Right lobe of liver (tissue), 6 donors: Measurements from ENCODE around the gene ALG12. TPM values are rescaled to one million over a fixed set of nuclear protein-coding genes. Genes with fewer than 3 reads are reported as not detected.

Experiments
- ATAC-seq, 4 donors: fragments of 200-7000 bp; cut with Tn5 transposase; one replicate each; pipeline ENCODE4 v1.9.1; 2020; ENCODE audit warnings: mild to moderate bottlenecking in 4 of 4, moderate library complexity in 4 of 4
- DNase-seq, 3 donors: peaks; one replicate each; pipeline ENCODE4 v3.0.0-alpha.2; 2020
- H3K27ac ChIP-seq, 3 donors: fragments of 200-600 bp; one replicate each; pipeline ENCODE4 v1.8.0; 2022
- H3K27me3 ChIP-seq, 2 donors: fragments of 200-600 bp; one replicate each; pipeline ENCODE4 v1.8.0; 2022
- H3K36me3 ChIP-seq, 4 donors: fragments of 200-600 bp; sonication (generic) in 1 of 4; one replicate each; pipeline versions ENCODE4 v1.5.1 to v1.8.0; 2017 to 2022; ENCODE audit warnings: control low read depth in 1 of 4
- H3K4me1 ChIP-seq, 4 donors: fragments of 200-600 bp; sonication (generic) in 1 of 4; one replicate each; pipeline versions ENCODE4 v1.5.1 to v1.8.0; 2017 to 2022; ENCODE audit warnings: control low read depth in 1 of 4
- H3K4me3 ChIP-seq, 3 donors: fragments of 200-600 bp; one replicate each; pipeline ENCODE4 v1.8.0; 2022
- H3K9me3 ChIP-seq, 4 donors: fragments of 200-600 bp; sonication (generic) in 1 of 4; one replicate each; pipeline versions ENCODE4 v1.5.1 to v1.8.0; 2017 to 2022; ENCODE audit warnings: control low read depth in 1 of 4
- POLR2A ChIP-seq: fragments of 450-650 bp; IDR thresholded peaks from one replicate; pipeline ENCODE4 v1.6.1; 2017; ENCODE audit warnings: antibody characterized with exemption, mild to moderate bottlenecking
- WGBS: methylation state at CpG from one replicate; pipeline ENCODE4 v1.1.6; 2018; ENCODE audit warnings: low coverage, low lambda C conversion rate; ENCODE audit not compliant: insufficient coverage; ENCODE audit errors: missing lambda C conversion rate; 5-methylcytosine and 5-hydroxymethylcytosine counted together
- intact Hi-C, 2 donors: fragments of 100-400 bp; cut with DNase I; formaldehyde crosslinking; loops; one replicate each; pipeline versions ENCODE4 v1.11.2 to v1.14.1; 2022
- total RNA-seq, 6 experiments: library from RNA; depleted of rRNA in 2 of 6; stranded (reverse); fragments of >200 nt in 2 of 6; fragmentation: NEBNext Ultra II Directional in 3 of 6; extraction: Animal tissue kit (Norgen Biotek cat#: 25700) in 3 of 6; gene quantifications; one replicate each; pipeline versions ENCODE4 v1.1.0 to v1.2.4, GENCODE V29; 2016 to 2023
- TF ChIP-seq, protein P1 (sequence below), 4 donors: fragments of 200-600 bp in 3 of 4; fragments of 450-650 bp in 1 of 4; IDR thresholded peaks; one replicate each; pipeline versions ENCODE4 v1.5.1 to v1.8.0; 2016 to 2022; ENCODE audit warnings: antibody characterized with exemption in 4 of 4, mild to moderate bottlenecking in 2 of 4
- donor health status: DM: no; HTN: yes; CAD: no.
- donor health status: DM: no; HTN: no; CAD: no.
- donor health status: DM: no; HTN: no; CAD: no.
- donor health status: DM: no; HTN: yes; CAD: no.
- donor health status: DM: no; HTN: yes; CAD: no.

ALG12 gene
- total RNA-seq, 6 experiments from 2014 or later = 15.1 to 19.0 (median 16.6) TPM

DNA sequence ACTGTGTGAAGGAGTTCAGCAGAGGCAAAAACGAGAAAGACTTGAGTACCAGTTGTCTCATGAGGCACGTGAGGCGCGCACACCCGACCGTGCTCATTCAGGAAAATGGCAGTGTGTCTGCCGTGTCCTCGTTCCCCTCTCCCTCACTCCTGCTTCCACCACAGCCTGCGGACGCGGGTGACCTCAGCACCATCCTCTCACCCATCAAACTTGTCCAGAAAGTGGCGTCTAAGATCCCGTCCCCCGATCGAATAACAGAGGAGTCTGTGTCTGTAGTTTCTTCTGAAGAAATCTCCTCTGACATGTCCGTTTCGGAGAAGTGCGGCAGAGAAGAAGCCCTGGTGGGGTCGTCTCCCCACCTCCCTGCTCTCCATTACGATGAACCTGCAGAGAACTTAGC lies 34.2 kb downstream of the ALG12 start:
- Histone ChIP-seq H3K9me3 (peaks cover 0 to 2% (median 0%) of the 10 kb centered on the region in 4 donors), H3K4me3 (no peak overlapping the region), H3K27ac (no peak overlapping the region), H3K36me3 (peaks cover 0 to 14% (median 0%) of the 10 kb centered on the region in 4 donors), H3K27me3 (no peaks in the 10 kb centered on the region), H3K4me1 (no peaks in the 10 kb centered on the region)
- DNase-seq = no peak
- TF ChIP-seq, protein P1, sequence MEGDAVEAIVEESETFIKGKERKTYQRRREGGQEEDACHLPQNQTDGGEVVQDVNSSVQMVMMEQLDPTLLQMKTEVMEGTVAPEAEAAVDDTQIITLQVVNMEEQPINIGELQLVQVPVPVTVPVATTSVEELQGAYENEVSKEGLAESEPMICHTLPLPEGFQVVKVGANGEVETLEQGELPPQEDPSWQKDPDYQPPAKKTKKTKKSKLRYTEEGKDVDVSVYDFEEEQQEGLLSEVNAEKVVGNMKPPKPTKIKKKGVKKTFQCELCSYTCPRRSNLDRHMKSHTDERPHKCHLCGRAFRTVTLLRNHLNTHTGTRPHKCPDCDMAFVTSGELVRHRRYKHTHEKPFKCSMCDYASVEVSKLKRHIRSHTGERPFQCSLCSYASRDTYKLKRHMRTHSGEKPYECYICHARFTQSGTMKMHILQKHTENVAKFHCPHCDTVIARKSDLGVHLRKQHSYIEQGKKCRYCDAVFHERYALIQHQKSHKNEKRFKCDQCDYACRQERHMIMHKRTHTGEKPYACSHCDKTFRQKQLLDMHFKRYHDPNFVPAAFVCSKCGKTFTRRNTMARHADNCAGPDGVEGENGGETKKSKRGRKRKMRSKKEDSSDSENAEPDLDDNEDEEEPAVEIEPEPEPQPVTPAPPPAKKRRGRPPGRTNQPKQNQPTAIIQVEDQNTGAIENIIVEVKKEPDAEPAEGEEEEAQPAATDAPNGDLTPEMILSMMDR (IDR thresholded peaks at IDR 0.05) = no peak
- no peak for TF ChIP-seq POLR2A
- 86% methylated on average over 6 of the region's 20 CpGs for WGBS
- intact Hi-C loops = no loop called here
- no peak for ATAC-seq

DNA sequence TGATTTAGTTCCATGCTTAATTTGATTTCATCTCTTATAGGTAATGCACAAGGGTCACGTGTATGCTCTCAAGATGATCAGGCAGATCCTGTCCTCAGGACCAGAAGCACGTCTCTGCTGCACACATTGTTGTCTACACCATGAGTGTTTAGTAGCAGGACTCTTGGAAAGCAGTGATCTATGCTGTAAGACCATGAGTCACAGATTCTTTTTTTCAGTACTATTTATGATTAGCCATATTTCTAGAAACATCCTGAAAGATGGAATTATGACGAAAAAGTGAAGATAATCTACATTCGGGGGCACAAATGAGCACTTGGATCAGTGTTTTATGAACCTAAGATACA lies 35.0 kb downstream of the ALG12 start:
- H3K27ac ChIP-seq = no peak overlapping the region
- no peaks in the 10 kb centered on the region for H3K9me3 ChIP-seq
- DNase-seq (no peak), ATAC-seq (no peak)
- H3K36me3 ChIP-seq = peaks cover 0 to 14% (median 0%) of the 10 kb centered on the region in 4 donors
- H3K27me3 ChIP-seq = no peaks in the 10 kb centered on the region
- no peak overlapping the region for H3K4me3 ChIP-seq
- H3K4me1 ChIP-seq = no peaks in the 10 kb centered on the region
- intact Hi-C loops = no loop called here
- 94% methylated on average over 4 of the region's 4 CpGs for WGBS
- TF ChIP-seq, protein P1 (IDR thresholded peaks at IDR 0.05) = no peak
- TF ChIP-seq POLR2A = no peak

DNA sequence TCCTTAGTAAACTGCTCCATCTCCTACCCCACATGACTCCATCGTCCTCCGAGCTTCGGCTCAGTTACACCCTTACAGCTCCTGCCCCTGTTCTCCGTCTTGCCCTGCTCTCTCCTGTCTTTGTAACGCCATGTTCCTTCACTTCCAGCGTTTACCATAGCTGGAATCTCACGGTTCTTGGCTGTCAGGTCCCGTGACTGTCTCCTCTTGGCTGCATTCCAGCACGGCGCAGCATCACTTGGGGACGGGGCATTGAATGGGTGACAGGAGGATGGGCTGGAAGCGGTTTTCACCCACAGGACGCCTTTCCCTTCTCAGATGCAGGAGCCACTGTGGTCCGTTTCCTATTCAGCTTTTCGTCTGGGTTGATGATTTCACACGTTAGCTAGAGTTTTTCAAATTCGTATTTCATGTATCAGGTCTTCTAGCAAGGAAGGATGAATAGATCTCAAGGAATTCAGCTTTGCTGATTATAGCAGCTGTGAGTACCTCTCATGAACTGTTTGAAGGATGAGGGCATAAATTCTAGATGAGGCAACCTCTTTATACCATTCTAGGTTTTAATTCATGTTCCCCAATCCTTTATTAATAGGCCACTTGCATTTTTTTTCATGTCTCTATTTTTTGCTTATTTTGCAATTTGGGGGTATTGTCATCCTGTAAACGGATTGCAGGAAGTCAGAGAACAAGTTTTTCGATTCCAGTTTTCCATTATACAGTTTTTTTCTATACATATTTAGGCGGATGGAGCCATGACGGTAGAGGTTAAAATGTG lies 35.5 kb downstream of the ALG12 start:
- intact Hi-C loops = no loop called here
- ATAC-seq (no peak), DNase-seq (no peak)

DNA sequence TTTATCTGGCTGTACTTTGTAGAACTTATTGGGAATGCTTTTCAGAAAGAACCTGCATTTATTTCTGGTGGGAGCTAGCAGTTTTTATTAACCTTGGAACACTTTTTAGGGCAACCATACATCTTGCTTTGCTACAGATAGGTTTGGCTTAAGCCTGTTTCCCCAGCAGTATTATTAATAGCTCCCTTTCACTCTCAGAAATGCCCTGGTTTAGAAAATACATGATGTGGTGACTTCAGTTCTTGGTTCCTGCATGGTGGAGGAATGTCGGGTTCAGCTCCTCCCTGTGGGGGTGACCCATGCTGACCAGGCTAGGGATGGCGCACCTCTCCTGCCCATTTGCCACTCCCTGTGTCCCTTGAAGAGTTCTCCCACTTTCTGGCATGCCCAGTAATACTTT lies 36.4 kb downstream of the ALG12 start:
- H3K9me3 ChIP-seq = no peaks in the 10 kb centered on the region
- intact Hi-C loops = no loop called here
- no peaks in the 10 kb centered on the region for H3K4me1 ChIP-seq
- WGBS = no CpG with 5 or more reads among the region's 2 CpGs
- H3K27ac ChIP-seq = no peak overlapping the region
- no peak for ATAC-seq
- peaks cover 0 to 9% (median 0%) of the 10 kb centered on the region in 4 donors for H3K36me3 ChIP-seq
- H3K27me3 ChIP-seq = no peaks in the 10 kb centered on the region
- no peak for TF ChIP-seq POLR2A
- TF ChIP-seq, protein P1 (IDR thresholded peaks at IDR 0.05) = no peak
- no peak for DNase-seq
- H3K4me3 ChIP-seq = no peak overlapping the region

More for the DNA sequence above, 35.5 kb downstream of the ALG12 start:
- H3K36me3 ChIP-seq = peaks cover 0 to 13% (median 0%) of the 10 kb centered on the region in 4 donors
- no peak overlapping the region for H3K27ac ChIP-seq
- 90% methylated on average over 21 of the region's 21 CpGs for WGBS
- H3K27me3 ChIP-seq = no peaks in the 10 kb centered on the region
- no peaks in the 10 kb centered on the region for H3K9me3 ChIP-seq
- no peak overlapping the region for H3K4me3 ChIP-seq
- no peaks in the 10 kb centered on the region for H3K4me1 ChIP-seq
- TF ChIP-seq POLR2A = no peak
- TF ChIP-seq, protein P1 (IDR thresholded peaks at IDR 0.05) = no peak
